ENCODE data around the gene SMCHD1.
"Not testable (repeated sequence)": the region's sequence is repeated elsewhere in the genome, so short reads cannot be mapped to it uniquely, and the experiment has no call there.

DNA sequence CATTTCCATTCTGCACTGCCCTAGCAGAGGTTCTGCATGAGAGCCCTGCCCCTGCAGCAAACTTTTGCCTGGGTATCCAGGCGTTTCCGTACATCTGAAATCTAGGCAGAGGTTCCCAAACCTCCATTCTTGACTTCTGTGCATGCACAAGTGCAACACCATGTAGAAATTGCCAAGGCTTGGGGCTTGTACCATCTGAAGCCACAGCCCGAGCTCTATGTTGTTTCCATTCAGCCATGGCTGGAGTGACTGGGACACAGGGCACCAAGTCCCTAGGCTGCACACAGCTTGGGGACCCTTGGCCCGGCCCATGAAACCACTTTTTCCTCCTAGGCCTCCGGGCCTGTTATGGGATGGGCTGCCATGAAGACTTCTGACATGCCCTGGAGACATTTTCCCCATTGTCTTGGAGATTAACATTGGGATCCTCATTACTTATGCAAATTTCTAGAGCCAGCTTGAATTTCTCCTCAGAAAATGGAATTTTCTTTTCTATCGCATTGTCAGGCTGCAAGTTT lies 154.2 kb downstream of the SMCHD1 start:
- TF ChIP-seq, protein P1, sequence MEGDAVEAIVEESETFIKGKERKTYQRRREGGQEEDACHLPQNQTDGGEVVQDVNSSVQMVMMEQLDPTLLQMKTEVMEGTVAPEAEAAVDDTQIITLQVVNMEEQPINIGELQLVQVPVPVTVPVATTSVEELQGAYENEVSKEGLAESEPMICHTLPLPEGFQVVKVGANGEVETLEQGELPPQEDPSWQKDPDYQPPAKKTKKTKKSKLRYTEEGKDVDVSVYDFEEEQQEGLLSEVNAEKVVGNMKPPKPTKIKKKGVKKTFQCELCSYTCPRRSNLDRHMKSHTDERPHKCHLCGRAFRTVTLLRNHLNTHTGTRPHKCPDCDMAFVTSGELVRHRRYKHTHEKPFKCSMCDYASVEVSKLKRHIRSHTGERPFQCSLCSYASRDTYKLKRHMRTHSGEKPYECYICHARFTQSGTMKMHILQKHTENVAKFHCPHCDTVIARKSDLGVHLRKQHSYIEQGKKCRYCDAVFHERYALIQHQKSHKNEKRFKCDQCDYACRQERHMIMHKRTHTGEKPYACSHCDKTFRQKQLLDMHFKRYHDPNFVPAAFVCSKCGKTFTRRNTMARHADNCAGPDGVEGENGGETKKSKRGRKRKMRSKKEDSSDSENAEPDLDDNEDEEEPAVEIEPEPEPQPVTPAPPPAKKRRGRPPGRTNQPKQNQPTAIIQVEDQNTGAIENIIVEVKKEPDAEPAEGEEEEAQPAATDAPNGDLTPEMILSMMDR (IDR thresholded peaks at IDR 0.05; ENCODE audit: insufficient read depth, low read length), result not testable (repeated sequence)
- TF ChIP-seq, protein P2, sequence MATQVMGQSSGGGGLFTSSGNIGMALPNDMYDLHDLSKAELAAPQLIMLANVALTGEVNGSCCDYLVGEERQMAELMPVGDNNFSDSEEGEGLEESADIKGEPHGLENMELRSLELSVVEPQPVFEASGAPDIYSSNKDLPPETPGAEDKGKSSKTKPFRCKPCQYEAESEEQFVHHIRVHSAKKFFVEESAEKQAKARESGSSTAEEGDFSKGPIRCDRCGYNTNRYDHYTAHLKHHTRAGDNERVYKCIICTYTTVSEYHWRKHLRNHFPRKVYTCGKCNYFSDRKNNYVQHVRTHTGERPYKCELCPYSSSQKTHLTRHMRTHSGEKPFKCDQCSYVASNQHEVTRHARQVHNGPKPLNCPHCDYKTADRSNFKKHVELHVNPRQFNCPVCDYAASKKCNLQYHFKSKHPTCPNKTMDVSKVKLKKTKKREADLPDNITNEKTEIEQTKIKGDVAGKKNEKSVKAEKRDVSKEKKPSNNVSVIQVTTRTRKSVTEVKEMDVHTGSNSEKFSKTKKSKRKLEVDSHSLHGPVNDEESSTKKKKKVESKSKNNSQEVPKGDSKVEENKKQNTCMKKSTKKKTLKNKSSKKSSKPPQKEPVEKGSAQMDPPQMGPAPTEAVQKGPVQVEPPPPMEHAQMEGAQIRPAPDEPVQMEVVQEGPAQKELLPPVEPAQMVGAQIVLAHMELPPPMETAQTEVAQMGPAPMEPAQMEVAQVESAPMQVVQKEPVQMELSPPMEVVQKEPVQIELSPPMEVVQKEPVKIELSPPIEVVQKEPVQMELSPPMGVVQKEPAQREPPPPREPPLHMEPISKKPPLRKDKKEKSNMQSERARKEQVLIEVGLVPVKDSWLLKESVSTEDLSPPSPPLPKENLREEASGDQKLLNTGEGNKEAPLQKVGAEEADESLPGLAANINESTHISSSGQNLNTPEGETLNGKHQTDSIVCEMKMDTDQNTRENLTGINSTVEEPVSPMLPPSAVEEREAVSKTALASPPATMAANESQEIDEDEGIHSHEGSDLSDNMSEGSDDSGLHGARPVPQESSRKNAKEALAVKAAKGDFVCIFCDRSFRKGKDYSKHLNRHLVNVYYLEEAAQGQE (IDR thresholded peaks at IDR 0.05; ENCODE audit: insufficient replicate concordance, low read depth), result not testable (repeated sequence)
- TF ChIP-seq GABPA (IDR thresholded peaks at IDR 0.05; ENCODE audit: low read depth), result not testable (repeated sequence)

All from HL-60 (cell line).